Gastrocnemius medialis (tissue), 4 donors: ENCODE data around the gene ZCCHC3. TPM values are rescaled to one million over a fixed set of nuclear protein-coding genes. Genes with fewer than 3 reads are reported as not detected.

Experiments
- ATAC-seq, 2 donors: fragments of 150-250 bp; one replicate each; pipeline ENCODE4 v1.9.1; 2016
- DNase-seq, 2 donors: peaks; one replicate each; pipeline ENCODE4 v3.0.0-alpha.2; 2019
- H3K27ac ChIP-seq, 4 donors: fragments of 200-600 bp; sonication (generic); 1 replicate in 1 of 4; 2 replicates in 3 of 4; pipeline ENCODE4 v1.5.1; 2016 to 2018; ENCODE audit warnings: mild to moderate bottlenecking in 2 of 4, moderate library complexity in 1 of 4
- H3K27me3 ChIP-seq, 3 donors: fragments of 200-600 bp; sonication (generic) in 2 of 3; 1 replicate in 1 of 3; 2 replicates in 2 of 3; pipeline versions ENCODE4 v1.5.1 to v1.6.0; 2016 to 2019; ENCODE audit warnings: mild to moderate bottlenecking in 1 of 3, moderate library complexity in 1 of 3
- H3K36me3 ChIP-seq, 2 donors: fragments of 200-600 bp; sonication (generic) in 1 of 2; one replicate each; pipeline ENCODE4 v1.5.1; 2017 to 2018
- H3K4me1 ChIP-seq, 2 donors: fragments of 200-600 bp; sonication (generic) in 1 of 2; one replicate each; pipeline ENCODE4 v1.5.1; 2016 to 2017; ENCODE audit warnings: mild to moderate bottlenecking in 2 of 2
- H3K4me3 ChIP-seq, 4 donors: fragments of 200-600 bp; sonication (generic) in 3 of 4; 1 replicate in 1 of 4; 2 replicates in 3 of 4; pipeline ENCODE4 v1.5.1; 2016 to 2019; ENCODE audit warnings: mild to moderate bottlenecking in 2 of 4
- H3K9me3 ChIP-seq, 3 donors: fragments of 200-600 bp; sonication (generic) in 2 of 3; 1 replicate in 1 of 3; 2 replicates in 2 of 3; pipeline ENCODE4 v1.5.1; 2016 to 2019
- POLR2A ChIP-seq, 2 donors: fragments of 450-650 bp; IDR thresholded peaks; one replicate each; pipeline ENCODE4 v1.6.1; 2017; ENCODE audit warnings: antibody characterized with exemption in 2 of 2, mild to moderate bottlenecking in 2 of 2, moderate library complexity in 2 of 2
- in situ Hi-C, 4 donors: fragments of 200-750 bp; cut with MboI; loops; one replicate each; pipeline versions ENCODE4 v1.15.0 to v1.8.0; 2017; ENCODE audit warnings: low sequenced_read_pairs in 4 of 4
- intact Hi-C: fragments of 100-400 bp; cut with DNase I; formaldehyde crosslinking; loops from one replicate; pipeline ENCODE4 v1.15.1; 2023; ENCODE audit warnings: low total_unique reads
- total RNA-seq, 4 donors: library from RNA; depleted of rRNA; stranded (reverse); fragments of >200 nt; gene quantifications; one replicate each; pipeline versions ENCODE4 v1.1.0 to v1.2.3, GENCODE V29; 2016
- TF ChIP-seq, protein P1 (sequence below), 5 experiments: fragments of 450-650 bp in 3 of 5; fragments of 200-600 bp in 2 of 5; sonication (generic) in 2 of 5; IDR thresholded peaks in 4 of 5; conservative IDR thresholded peaks in 1 of 5; 1 replicate in 4 of 5; 2 replicates in 1 of 5; pipeline ENCODE4 v1.5.1; 2016 to 2019; ENCODE audit warnings: antibody characterized with exemption in 5 of 5, mild to moderate bottlenecking in 3 of 5, moderate library complexity in 3 of 5

ZCCHC3 gene
- total RNA-seq, 4 donors from 2014 or later = 6.7 to 9.4 (median 7.9) TPM

DNA sequence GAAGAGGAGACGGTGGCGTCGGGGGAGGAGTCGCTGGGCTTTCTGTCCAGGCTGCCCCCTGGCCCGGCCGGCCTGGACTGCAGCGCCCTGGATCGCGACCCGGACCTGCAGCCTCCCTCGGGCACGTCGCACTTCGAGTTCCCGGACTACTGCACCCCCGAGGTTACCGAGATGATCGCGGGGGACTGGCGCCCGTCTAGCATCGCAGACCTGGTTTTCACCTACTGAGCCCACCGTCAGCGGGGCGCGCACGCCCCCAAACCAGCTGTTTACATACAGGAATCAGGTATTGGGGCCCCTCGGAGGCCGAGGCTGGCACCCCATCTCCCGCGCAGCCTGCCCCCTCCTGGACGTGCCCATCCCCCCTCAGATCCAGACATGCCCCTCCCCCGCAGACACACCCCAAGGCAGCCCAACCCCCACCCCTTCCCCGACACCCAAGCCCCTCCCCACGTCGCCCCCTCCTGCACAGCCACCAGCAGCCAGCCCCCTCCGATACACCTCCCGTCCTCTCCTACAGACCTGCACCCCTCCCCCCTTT lies 29.3 kb downstream of the ZCCHC3 start:
- H3K27ac ChIP-seq = peak overlapping the region; percentile 62 to 93 (median 72)
- in situ Hi-C loops = no loop called here
- ATAC-seq (no peak), DNase-seq (no peak)
- intact Hi-C loops = loop anchor here (5.0 to 10.0 kb wide), 2 partner anchors 119 to 798 kb away; no protein-coding TSS in a partner anchor
- H3K4me3 ChIP-seq = peak overlapping the region; percentile 51 to 71 (median 64)
- peaks cover 5% of the 10 kb centered on the region in 2 donors for H3K4me1 ChIP-seq
- TF ChIP-seq POLR2A (IDR thresholded peaks at IDR 0.05) = no peak
- TF ChIP-seq, protein P1, sequence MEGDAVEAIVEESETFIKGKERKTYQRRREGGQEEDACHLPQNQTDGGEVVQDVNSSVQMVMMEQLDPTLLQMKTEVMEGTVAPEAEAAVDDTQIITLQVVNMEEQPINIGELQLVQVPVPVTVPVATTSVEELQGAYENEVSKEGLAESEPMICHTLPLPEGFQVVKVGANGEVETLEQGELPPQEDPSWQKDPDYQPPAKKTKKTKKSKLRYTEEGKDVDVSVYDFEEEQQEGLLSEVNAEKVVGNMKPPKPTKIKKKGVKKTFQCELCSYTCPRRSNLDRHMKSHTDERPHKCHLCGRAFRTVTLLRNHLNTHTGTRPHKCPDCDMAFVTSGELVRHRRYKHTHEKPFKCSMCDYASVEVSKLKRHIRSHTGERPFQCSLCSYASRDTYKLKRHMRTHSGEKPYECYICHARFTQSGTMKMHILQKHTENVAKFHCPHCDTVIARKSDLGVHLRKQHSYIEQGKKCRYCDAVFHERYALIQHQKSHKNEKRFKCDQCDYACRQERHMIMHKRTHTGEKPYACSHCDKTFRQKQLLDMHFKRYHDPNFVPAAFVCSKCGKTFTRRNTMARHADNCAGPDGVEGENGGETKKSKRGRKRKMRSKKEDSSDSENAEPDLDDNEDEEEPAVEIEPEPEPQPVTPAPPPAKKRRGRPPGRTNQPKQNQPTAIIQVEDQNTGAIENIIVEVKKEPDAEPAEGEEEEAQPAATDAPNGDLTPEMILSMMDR (IDR thresholded peaks at IDR 0.05 in 4 of 5, conservative IDR thresholded peaks at IDR 0.05 in 1 of 5) = no peak
- H3K27me3 ChIP-seq = peaks cover 0 to 7% (median 2%) of the 10 kb centered on the region in 3 donors
- H3K36me3 ChIP-seq = no peaks in the 10 kb centered on the region
- no peaks in the 10 kb centered on the region for H3K9me3 ChIP-seq

DNA sequence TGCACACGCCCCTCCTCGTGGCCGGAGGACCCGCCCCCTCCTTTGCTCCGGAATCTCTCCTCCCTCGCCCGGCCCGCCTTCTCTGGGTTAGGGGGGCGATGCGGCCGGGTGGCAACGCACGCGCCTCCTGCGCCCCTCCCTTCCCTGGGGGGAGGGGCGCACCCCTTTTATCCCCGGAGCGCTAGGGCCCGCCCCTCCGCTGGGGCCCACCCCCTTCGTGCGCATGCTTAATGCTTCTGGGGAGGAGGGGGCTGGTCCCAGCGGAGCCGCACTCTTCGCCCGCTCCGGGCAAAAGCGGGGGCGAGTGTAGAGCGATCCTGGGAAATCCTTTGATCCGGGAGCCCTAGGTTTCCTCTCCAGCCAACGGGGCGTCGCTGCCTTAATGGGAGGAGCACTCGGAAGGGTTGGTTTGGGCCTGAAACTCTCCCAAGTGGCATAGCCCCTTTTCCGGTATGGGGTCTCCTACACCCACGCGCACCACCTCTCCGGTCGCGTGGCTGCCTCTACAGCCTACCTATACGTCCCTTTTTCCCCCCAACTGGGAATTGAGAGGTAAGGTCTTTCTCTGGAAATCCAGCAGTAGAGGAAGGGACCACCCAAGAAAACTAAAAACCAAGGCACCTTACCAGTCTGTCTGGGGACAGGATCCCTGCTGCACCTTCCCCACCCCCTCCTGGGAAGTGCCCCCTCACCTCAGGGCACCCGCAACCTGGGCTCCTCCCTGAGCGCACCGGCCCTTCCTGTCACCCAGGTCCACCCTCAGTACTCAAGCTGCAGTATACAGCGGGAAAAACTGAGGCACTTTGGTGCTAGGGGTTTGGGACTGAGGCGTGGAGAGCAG lies 30.0 kb downstream of the ZCCHC3 start:
- ATAC-seq = no peak
- in situ Hi-C loops (no loop called here), intact Hi-C loops (loop anchor here (5.0 to 10.0 kb wide), 2 partner anchors 120 to 797 kb away; no protein-coding TSS in a partner anchor)
- H3K27ac ChIP-seq = peak overlapping the region; percentile 56 to 93 (median 62)
- TF ChIP-seq POLR2A (IDR thresholded peaks at IDR 0.05) = peak in 1 of 2 donors; percentile 13
- TF ChIP-seq, protein P1 (IDR thresholded peaks at IDR 0.05 in 4 of 5, conservative IDR thresholded peaks at IDR 0.05 in 1 of 5) = no peak
- peak; percentile 26 for DNase-seq
- H3K36me3 ChIP-seq = no peaks in the 10 kb centered on the region
- H3K4me3 ChIP-seq = peak overlapping the region; percentile 51 to 71 (median 64)
- no peaks in the 10 kb centered on the region for H3K9me3 ChIP-seq
- peaks cover 5% of the 10 kb centered on the region in 2 donors for H3K4me1 ChIP-seq
- peaks cover 0 to 7% (median 2%) of the 10 kb centered on the region in 3 donors for H3K27me3 ChIP-seq

DNA sequence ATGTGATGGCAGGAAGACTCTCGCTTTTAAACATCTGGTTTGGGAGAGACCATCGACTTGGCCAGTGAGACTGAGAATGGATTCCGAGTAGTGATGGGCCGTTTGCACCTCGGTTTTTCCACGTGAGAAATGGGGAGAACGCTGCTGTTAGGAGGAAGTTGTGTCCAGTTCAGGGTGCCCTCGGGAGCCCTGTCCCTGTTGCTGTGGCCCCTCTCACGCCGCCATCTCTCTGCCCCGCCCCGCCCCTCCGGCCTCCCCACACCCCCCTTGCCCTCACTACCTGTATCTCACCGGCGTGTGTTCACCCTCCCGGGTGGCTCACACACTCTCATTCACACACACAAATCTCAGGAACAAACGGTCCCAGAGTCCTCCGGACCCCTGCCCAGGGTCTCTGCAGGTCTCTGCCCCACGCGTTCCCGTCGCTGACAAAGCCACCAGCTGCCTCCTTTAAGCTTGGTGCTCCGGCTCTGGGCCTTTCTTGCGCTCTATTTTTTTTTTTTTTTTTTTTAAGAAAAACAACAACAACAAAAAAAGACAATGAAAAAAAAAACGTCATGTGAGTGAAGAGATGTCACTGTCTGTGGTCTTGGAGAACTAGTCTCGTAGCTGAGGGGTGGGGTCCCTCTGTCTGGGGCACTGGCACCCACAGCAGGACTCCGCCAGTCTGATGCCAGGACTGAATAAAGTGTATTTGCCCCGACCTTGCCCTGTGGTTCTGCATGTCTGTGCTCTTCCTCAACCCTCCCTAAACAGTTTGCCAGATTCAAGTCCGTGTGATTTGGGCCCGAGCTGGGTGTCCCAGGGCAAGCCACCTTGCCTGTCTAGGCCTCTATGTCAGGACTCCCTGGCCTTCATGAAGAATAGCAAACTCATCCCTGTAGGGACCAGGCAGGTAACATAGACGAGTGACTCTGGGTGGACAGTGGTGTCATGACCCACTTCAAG lies 30.9 kb downstream of the ZCCHC3 start:
- intact Hi-C loops (loop anchor here (5.0 to 10.0 kb wide), 2 partner anchors 121 to 796 kb away; no protein-coding TSS in a partner anchor), in situ Hi-C loops (no loop called here)
- Histone ChIP-seq H3K4me3 (no peak overlapping the region), H3K27me3 (peaks cover 0 to 7% (median 2%) of the 10 kb centered on the region in 3 donors), H3K4me1 (peaks cover 5% of the 10 kb centered on the region in 2 donors), H3K36me3 (no peaks in the 10 kb centered on the region), H3K9me3 (no peaks in the 10 kb centered on the region), H3K27ac (peak overlapping the region; percentile 56 to 93 (median 62))
- DNase-seq (no peak), ATAC-seq (no peak)
- TF ChIP-seq, protein P1 (IDR thresholded peaks at IDR 0.05 in 4 of 5, conservative IDR thresholded peaks at IDR 0.05 in 1 of 5) = no peak
- TF ChIP-seq POLR2A (IDR thresholded peaks at IDR 0.05) = no peak

DNA sequence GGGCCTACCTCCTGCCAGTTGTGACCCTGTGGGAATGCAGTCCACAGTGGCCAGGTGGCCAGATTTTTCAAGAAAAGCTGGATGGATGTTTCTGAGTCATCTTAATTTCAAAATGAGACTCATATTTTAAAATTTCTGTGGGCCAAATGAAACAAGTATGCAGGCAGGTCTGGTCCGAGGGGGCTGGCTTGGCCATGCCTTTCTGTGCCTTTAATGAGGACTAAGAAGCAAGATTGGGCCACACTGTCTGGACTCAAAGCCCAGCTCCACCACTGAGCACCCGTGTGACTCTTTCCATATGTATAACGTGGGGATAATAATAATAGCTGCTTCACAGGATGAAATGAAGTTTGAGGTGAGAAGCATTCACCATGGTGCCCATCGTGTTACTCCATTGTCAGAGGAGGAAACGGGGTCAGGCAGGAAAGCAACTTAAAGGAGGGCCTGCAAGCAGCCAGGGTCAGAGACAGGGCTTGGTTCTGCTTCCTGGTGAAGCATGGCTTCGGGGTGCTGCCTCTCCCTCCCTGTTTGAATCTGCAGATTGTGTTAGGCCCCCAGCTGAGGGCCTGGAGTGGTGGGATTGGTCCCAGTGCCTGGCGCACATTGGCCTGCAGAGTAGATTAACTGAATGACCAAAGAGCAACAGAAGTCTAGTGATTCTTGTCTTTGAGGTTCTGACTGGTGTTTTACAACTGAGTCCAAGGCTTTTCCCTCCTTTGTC lies 31.8 kb downstream of the ZCCHC3 start:
- ATAC-seq (no peak), DNase-seq (no peak)
- H3K27me3 ChIP-seq = peaks cover 0 to 7% (median 2%) of the 10 kb centered on the region in 3 donors
- in situ Hi-C loops = no loop called here
- intact Hi-C loops = loop anchor here (5.0 to 10.0 kb wide), 2 partner anchors 122 to 796 kb away; no protein-coding TSS in a partner anchor
- H3K27ac ChIP-seq = no peak overlapping the region
- no peak for TF ChIP-seq POLR2A (IDR thresholded peaks at IDR 0.05)
- TF ChIP-seq, protein P1 (IDR thresholded peaks at IDR 0.05 in 4 of 5, conservative IDR thresholded peaks at IDR 0.05 in 1 of 5) = no peak
- H3K4me1 ChIP-seq = peaks cover 5% of the 10 kb centered on the region in 2 donors
- no peaks in the 10 kb centered on the region for H3K36me3 ChIP-seq
- no peaks in the 10 kb centered on the region for H3K9me3 ChIP-seq
- H3K4me3 ChIP-seq = no peak overlapping the region
